HG02943 (cell line): ENCODE data around the gene GPNMB.

Source experiments
- ATAC-seq: cut with Tn5 transposase; IDR thresholded peaks from one replicate; pipeline ENCODE4 v1.9.1; 2021; ENCODE audit warnings: mild to moderate bottlenecking, low read depth, moderate library complexity; ENCODE audit not compliant: unreplicated experiment

Gene GPNMB

DNA sequence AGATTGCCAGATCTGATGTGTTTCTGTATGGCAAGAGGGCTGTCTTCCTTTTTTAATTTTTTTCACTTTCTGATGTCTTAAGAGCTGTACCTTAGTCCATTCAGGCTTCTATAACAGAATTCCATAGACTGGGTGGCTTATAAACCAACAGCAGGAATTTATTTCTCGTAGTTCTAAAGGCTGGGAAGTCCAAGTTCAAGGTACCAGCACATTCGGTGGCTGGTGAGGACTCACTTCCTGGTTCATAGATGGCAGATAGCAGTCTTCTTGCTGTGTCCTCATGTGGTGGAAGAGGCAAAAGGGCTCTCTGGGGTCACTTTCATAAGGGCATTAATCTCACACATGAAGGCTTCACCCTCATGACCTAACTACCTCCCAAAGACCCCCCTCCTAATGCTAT is 20.8 kb downstream of the GPNMB start:
- no peak for ATAC-seq

DNA sequence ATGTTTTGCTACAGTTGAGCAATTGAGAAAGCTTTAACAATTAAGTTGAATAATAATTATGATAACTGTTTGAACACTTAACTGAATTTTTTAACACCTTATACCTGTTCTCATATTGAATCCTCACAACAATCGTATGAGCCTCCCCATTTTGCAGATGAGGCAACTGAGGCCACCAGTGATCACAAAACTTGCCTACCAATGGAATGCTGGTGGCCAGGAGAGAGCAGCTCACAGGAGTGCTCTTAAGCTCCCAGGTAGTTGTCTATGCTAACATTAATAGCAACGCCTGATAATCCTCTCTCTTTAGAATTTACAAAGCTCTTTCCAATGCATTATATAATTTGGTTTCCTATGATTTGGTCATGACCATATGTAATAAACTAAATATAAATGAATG is 21.6 kb downstream of the GPNMB start:
- ATAC-seq = no peak

DNA sequence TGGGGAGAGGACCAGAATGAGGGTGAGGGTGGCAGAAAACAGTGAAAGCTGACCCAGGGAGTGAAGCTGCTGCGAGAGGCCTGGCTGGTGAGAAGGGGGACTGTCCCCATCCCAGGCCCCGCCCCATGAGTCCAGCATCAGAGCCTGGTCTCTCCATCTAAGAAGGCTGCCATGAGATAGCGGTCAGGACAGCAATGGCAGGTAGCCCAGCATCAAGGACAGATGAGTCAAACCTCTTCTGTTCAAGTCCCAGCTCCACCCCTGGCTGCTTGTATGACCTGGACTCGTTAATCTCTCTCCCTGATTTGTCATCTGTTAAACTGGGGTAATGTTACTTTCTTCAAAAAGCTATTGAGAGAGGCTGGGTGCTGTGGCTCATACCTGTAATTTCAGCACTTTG is 22.2 kb downstream of the GPNMB start:
- ATAC-seq = no peak

DNA sequence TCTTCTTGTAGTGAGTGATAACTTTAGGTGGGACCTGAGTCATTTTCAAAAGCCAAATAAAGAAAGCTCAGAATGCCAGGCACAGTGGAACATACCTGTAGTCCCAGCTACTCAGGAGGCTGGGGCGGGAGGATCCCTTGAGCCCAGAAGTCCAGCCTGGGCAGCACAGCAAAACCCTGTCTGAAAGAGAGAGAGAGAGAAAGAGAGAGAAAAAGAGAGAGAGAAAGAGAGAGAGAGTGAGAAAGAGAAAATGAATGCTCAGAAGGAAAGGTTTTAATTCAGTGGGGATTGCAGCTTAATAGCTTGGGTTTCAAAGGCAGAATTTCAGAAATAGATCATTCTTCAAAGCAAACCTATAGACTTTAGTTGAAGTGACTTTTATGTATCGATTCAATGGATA is 25.7 kb downstream of the GPNMB start:
- ATAC-seq = no peak

DNA sequence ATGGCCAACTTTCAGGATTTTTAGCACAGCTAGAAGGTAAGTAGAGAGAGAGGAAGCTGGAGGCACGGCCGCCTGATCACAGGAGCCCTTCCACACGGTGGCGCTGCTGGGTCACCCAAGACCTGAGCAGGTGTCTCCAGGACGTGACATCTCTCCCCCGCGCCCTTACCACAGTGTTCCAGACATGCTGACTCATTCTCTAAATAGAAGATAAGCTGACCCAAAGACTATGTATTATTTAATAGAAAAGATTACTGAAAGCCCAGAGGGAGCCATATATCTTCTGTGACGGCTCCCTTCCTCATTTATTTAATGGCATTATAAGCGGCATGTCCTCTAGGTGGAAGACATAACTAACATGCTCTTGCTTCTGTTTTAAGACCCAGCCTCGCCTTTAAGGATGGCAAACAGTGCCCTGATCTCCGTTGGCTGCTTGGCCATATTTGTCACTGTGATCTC is 26.6 kb downstream of the GPNMB start:
- ATAC-seq = peak; percentile 97

DNA sequence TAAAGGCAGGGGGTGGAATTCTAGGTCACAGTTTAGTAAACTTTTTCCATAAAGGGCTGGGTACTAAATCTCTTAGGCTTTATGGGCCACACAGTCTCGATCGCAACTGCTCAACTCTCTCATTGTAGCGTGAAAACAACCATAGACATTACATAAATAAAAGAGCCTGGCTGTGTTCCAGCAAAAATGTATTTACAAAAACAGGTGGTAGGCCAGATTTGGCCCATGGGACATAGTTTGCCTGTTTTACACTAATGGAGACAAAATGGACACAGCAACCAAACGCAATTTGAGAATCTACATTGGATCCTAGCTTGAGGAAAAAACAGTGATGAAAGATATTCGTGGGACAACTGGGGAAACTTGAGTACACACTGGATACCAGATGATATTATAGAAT is 29.3 kb downstream of the GPNMB start:
- no peak for ATAC-seq

DNA sequence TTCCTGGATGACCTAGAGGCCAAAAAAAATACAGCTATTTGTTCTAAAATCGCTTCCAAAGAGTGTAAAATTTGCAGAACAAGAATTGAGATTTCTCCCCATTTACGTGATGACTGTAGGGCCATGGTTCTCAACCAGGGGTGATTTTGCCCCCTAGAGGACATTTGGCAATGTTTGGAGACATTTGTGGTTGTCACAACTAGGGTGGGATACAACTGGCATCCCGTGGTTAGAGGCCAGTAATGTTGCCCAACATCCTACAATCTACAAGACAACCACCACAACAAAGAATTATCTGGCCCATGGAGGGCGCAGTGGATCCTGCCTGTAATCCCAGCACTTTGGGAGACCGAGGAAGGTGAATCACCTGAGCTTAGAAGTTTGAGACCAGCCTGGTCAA is 29.8 kb downstream of the GPNMB start:
- no peak for ATAC-seq

DNA sequence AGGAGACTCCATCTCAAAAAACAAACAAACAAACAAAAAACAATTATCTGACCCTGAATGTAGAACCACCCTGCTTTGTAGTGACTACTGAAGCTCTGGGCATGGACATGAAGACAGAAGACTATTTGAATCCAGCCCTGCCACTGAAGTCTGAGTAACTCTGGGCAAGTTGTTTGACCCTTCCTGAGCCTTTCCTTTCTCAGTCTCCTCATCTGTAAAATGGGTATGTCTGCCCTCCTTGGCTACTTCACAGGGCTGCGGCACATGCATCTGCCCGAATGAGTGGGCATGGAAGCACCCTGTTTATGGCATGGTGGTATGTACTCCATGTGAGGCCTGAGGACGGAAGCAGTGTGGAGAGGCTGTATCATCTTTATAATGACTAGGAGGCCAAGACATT is 30.4 kb downstream of the GPNMB start:
- ATAC-seq = no peak

DNA sequence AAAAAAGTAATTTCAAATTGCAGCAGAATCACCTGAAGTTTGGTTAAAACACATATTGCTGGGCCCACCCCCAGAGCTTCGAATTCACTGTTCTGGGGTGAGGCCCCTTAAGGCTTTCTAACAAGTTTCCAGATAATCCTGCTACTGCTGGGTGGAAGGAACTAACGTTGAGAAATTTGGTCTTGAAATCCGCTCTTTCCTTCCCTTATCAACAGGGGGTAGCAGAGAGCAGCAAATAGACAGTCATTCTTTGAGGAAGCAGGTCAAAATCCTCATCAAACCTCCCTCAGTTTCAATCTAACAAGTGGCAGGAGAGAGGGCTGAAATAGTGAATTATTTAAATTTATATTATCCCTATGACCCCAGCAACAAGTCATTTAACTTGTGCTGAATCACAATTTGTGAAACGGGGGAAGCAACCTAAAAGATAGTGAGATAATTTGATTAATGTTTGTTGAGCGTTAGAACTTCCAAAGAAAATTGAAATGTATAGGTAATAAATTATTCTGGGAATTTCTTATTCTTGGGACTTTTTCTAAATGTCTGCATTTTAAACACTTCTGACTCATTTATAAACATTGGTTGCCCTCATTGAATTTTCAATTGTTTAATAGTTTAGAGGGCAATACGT is 30.9 kb downstream of the GPNMB start:
- no peak for ATAC-seq

DNA sequence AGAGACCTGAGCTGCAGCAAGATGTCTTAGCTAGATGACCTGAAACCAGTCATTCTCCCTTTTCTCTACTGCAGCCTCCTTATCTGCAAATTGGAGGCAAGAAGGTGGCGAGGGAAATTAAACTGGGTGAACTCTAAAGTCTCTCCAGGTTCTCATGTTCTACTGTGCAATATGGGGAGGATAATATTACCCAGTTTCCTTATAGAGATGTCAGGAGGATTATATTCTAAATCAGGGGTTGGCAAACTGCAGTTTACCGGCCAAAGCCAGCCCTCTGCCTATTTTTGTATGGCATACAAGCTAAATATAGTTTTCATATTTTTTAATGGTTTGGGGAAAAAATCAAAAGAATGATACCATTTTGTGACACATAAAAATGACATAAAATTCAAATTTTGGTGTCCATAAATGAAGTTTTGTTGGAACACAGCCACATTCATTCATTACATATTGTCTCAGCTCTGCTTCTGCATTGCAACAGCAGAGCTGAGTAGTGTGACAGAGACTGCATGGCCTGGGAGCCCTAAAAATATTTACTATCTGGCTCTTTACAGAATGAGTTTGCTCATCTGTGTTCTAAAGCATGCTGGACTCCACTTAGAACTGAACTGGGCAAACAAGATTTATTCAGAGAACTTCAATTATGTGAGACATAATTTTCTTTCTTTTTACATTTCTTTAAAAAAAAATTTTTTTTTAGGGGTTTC is 33.4 kb downstream of the GPNMB start:
- no peak for ATAC-seq

DNA sequence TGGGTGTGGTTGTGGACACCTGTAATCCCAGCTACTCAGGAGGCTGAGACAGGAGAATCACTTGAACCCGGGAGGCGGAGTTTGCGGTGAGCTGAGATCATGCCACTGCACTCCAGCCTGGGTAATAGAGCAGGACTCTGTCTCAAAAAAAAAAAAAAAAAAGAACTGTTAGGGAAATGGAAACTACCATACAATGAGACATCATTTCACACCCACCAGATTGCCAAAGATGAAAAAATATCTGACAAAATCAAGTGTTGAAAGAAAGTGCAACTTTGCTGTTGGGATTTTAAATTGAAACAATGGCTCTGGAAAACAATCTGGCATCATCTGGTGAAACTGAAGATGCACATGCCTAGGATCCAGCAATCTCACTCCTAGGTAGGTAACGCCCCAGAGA is 36.5 kb downstream of the GPNMB start:
- ATAC-seq = no peak

DNA sequence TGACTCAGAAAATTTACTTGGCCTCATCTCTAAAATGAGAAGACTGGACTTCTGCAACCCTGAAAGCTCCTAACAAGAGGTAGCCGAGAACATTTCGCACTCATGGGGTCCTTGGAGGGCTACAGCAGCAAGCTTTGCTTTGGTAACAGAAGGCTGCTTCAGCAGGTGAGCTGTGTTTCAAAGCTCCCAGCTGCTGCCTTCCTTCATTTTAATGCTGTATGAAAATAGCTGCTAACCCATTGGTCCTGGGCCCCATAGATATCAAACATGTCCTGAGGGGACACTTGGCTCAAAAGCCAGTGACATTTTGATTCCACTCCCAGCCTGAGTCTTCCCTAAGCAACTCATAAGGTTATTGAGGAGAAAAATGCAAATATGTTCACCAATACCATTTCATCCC is 38.3 kb downstream of the GPNMB start:
- no peak for ATAC-seq

DNA sequence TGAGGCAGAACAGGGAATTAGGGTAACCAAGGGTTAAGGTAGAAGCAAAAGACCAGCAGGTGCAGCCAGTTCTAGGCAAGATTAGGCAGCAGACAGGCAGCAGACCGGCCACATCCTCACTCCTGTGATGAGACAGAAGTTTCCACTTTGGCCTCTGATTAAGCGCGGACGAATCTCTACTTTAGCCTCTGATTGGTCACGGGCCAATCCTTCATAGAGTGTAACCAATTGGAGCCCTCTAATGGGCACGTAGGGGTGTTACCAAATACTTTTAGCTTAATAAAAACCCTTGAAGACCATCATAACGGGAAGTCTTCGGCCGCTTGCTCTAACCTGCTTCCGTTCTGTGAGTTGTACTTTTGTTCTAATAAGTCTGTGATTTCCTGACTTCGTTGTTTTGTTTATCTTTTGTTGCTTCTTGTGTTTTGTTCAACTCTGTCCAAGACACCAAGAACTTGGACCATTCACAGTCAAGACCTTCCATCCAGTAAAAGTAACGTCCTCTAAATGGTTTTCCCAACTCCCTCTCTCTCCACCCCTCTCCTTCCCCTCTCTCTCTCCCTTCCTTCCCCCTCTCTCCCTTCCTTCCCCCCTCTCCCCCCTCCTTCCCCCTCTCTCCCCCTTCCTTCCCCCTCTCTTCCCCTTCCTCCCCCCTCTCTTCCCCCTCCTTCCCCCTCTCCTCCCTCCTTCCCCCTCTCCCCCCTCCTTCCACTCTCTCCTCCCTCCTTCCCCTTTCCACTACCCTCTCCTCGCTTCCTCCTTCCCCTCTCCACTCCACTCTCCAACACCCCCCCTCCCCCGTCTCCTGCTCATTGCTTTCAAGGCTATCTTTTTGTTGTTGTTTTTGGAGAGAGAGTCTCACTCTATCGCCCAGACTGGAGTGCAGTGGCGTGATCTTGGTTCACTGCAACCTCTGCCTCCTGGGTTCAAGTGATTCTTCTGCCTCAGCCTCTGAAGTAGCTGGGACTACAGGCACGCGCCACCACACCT is 39.4 kb downstream of the GPNMB start:
- no peak for ATAC-seq

DNA sequence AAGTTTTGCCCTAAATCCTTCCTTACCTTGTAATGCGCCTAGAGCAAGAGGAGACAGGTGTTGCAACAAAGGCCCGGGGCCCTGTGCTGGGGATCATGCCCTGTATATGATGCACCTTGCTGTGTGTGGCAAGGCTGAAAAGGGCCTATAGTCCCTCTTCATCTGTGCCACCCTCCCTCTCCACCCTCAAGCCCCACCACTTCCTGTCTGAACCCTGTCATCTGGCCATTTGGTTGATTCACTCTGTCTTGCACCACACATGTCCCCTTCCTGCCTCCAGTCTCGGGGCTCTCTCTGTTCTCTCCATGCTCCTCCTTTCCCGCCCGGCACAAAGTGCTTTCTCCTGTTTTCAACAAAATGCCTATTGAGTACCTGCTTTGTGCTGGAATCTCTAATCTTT is 41.0 kb downstream of the GPNMB start:
- ATAC-seq = no peak

DNA sequence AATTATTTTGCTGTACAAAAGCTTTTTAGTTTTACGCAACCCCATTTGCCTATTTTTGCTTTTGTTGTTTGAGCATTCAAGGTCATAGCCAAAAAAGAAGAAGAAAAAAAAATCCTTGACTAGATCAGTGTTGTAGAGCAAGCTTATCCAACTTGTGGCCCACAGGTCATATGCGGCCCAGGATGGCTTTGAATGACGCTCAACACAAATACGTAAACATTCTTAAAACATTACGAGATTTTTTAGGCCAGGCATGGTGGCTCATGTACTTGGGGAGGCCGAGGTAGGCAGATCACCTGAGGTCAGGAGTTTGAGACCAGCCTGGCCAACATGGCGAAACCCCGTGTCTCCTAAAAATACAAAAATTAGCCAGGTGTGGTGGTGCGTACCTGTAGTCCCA is 44.4 kb downstream of the GPNMB start:
- ATAC-seq = no peak

DNA sequence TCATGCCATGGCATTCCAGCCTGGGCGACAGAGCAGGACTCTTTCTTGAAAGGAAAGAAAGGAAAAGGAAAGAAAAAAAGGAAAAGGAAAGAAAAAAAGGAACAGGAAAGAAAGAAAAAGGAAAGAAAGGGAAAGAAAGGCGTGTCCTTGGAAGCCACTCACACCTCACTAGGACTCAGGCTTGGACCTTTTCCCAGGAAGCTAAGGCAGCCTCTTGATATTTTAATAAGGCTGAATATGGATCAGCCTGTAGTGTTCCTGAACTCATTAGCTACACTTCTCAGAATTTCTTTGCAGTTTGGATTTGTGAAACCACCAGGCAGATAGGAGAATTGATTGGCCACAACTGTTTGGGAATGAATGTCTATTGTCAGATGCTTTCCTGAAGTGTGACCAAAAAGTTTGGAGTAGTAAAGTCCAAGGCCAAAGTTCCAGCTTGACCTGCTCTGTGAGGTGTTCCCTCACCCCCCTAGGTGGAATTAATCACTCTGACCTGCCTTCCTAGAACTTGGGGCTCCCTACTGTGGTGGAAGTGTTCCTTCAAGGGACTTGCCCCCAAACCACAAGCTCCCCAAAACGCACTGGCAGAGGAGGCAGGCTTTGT is 45.5 kb downstream of the GPNMB start:
- no peak for ATAC-seq

DNA sequence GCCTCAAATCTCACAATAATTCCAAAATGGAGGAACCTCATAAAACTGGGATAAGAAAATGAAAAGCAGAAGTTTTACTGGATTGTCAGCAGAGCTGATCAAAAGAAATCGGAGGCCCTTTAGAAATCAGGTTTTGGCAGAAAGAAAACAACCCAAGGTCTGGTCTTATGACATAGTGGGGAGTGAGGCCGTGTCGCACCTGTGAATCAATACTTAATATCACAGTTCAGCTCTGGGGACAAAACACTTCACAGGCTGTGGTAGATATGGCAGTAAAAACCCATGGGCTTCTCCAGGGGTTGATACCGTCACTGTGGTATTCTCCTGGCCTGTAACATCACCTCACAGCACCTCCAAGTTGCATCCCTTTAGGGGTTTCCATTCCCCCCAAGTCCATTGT is 46.0 kb downstream of the GPNMB start:
- no peak for ATAC-seq

DNA sequence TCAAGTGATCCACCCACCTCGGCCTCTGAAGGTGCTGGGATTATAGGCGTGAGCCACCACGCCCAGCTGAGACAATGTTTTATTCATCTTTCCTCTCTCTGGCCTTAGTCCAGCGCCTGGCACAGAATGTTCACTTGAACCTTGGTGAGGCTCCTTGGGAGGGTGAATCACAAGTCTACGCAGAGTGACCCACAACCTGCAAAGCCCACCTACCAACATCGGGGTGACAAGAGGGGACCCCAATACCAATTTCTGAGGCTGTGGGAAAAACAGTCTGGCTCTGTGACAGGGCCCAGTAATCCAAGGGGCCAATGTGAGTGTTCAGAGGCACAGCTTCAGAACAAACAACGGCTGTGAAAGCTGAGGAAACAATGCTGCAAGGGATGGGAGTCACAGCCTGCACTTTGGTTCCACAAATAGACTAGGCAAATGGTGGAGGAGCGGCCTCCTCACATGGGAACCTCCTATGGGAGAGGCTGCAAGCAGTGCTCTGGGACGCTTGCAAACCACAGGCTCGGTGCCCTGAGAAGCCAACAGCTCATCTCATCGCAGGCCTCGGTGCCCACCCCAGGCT is 47.0 kb downstream of the GPNMB start:
- ATAC-seq = no peak

DNA sequence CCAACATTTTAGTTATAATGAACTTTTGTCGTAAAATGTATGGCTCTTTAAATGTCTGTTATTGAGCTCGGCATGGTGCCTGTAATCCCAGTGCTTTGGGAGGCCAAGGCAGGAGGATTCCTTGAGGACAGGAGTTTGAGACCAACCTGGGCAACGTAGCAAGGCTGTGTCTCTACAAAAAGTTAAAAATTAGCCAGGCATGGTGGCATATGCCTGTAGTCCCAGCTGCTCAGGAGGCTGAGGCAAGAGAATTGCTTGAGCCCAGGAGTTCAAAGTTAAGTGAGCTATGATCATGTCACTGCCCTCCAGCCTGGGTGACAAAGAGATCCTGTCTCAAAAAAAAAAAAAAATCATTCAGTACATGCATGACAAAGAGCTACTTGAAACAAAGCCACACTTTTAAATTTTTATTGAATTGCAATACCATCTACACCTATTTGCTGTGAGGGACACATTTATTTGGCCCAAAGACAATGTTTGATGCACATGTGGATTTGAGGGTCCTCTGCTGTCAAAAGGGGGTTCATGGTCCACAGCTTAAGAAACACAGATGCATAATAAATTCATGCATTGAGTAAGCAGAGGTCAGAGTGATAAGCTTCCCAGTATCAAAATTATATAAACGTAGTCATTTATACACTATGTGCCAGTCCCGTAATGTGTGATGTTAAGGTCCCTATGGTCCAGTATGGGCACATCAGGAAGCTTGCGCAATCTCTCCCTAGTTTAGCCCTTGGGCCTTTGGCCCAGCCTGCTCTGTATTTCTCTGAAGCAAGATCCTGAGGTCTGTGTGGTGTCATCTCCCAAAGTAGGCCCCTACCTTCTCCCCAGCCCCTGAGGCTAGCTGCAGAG is 48.2 kb downstream of the GPNMB start:
- ATAC-seq = no peak

DNA sequence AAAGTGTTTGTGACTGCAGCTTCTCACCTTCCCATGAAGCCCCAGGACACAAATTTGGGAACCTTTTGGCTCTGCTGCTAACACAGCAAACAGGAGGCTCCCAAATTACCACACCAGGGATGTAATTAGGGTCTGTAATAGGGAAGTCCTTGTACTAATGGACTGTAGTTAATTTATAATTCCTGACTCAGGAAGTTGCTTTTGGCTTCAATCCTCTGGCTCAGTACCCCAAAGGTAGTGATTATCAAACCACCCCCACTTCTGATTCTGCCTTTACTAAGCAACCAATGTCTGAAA is 48.8 kb downstream of the GPNMB start:
- no peak for ATAC-seq
